Kidney (tissue), 14 donors: ENCODE measurements around the gene CCDC88C. TPM values are rescaled to one million over a fixed set of nuclear protein-coding genes. Genes with fewer than 3 reads are reported as not detected.

ENCODE experiments used
- DNase-seq, 5 donors: peaks; one replicate each; pipeline ENCODE4 v3.0.0-alpha.2; 2013 to 2020
- FAIRE-seq: peaks from 2 replicates; lab custom pipeline; 2012; peaks lifted over from hg19 to GRCh38; lab: Jason Lieb, UNC
- H3K27ac ChIP-seq, 2 donors: one replicate each; pipeline ENCODE4 v1.7.0; 2013; ENCODE audit warnings: low read depth in 2 of 2, low read length in 2 of 2, inconsistent platforms in 1 of 2
- H3K27me3 ChIP-seq: one replicate; pipeline ENCODE4 v1.7.1; 2013; ENCODE audit warnings: low read length, inconsistent platforms; ENCODE audit not compliant: control insufficient read depth, insufficient read depth
- H3K36me3 ChIP-seq, 3 donors: one replicate each; pipeline versions ENCODE4 v1.7.0 to v1.7.1; 2013; ENCODE audit warnings: low read length in 3 of 3, control low read depth in 1 of 3, inconsistent platforms in 1 of 3; ENCODE audit not compliant: insufficient read depth in 3 of 3, control insufficient read depth in 2 of 3
- H3K4me1 ChIP-seq, 3 donors: one replicate each; pipeline versions ENCODE4 v1.7.0 to v1.7.1; 2013; ENCODE audit warnings: low read length in 3 of 3, inconsistent platforms in 1 of 3, low read depth in 1 of 3; ENCODE audit not compliant: control insufficient read depth in 2 of 3, insufficient read depth in 2 of 3
- H3K4me3 ChIP-seq, 3 donors: one replicate each; pipeline versions ENCODE4 v1.7.0 to v1.8.1; 2013; ENCODE audit warnings: low read length in 3 of 3, control low read depth in 1 of 3, inconsistent platforms in 1 of 3
- H3K9ac ChIP-seq, 3 donors: one replicate each; pipeline versions ENCODE4 v1.7.0 to v1.7.1; 2013; ENCODE audit warnings: low read length in 3 of 3, control low read depth in 1 of 3, inconsistent platforms in 1 of 3
- H3K9me3 ChIP-seq, 3 donors: one replicate each; pipeline versions ENCODE4 v1.7.0 to v1.7.1; 2013; ENCODE audit warnings: low read length in 3 of 3, control low read depth in 1 of 3, inconsistent platforms in 1 of 3; ENCODE audit not compliant: control insufficient read depth in 2 of 3, insufficient read depth in 1 of 3
- CTCF ChIP-seq: IDR thresholded peaks from 3 replicates; pipeline ENCODE4 v1.5.1; 2012; ENCODE audit warnings: mild to moderate bottlenecking, moderate library complexity, borderline replicate concordance; ENCODE audit not compliant: insufficient read depth; ENCODE audit errors: extremely low read depth
- intact Hi-C: fragments of 100-400 bp; cut with DNase I; formaldehyde crosslinking; loops from one replicate; pipeline ENCODE4 v1.11.1; 2022
- polyA plus RNA-seq: library from polyadenylated mRNA; stranded (reverse); fragments of 350-450 nt; fragmentation: Illumina TruSeq; extraction: RNeasy Lipid Tissue Mini Kit (QIAGEN cat#74804); gene quantifications from one replicate; pipeline ENCODE4 v1.2.3, GENCODE V29; 2014; ENCODE audit warnings: low read depth, low replicate concordance; ENCODE audit not compliant: insufficient read depth
- total RNA-seq: library from RNA; stranded (reverse); fragmentation: NEBNext Ultra II Directional; extraction: Animal tissue kit (Norgen Biotek cat#: 25700); gene quantifications from one replicate; pipeline ENCODE4 v1.2.1, GENCODE V29; 2021
- donor health status: control.
- donor health status: control.
- donor health status: control.
- donor health status: control.
- donor health status: control.
- donor health status: DM: yes; HTN: yes; CAD: no.
- donor health status: Normal renal cell carcinoma (clear cell type).

The CCDC88C gene
- total and polyA plus RNA-seq, 2 donors from 2014 or later, result 6.6 to 32.8 TPM

GRCh38 chr14:91284791-91285548, 132.7 kb downstream of the CCDC88C start:
- TF ChIP-seq CTCF, result no peak
- H3K4me1 ChIP-seq, result no peaks in the 10 kb centered on the region
- intact Hi-C loops, result no loop called here

GRCh38 chr14:91284146-91284790, 133.4 kb downstream of the CCDC88C start:
- Histone ChIP-seq H3K27me3 (no peaks in the 10 kb centered on the region), H3K36me3 (peaks cover 0 to 15% (median 5%) of the 10 kb centered on the region in 3 donors), H3K4me1 (no peaks in the 10 kb centered on the region), H3K27ac (no peak overlapping the region), H3K9me3 (no peaks in the 10 kb centered on the region), H3K4me3 (no peak overlapping the region), H3K9ac (no peak overlapping the region)
- no peak for TF ChIP-seq CTCF
- FAIRE-seq, result no peak
- peak in 1 of 5 donors; percentile 53 for DNase-seq
- intact Hi-C loops, result no loop called here

More at GRCh38 chr14:91284791-91285548, 132.7 kb downstream of the CCDC88C start:
- DNase-seq, result peak in 3 of 5 donors; percentile 27 to 41 (median 39)
- H3K36me3 ChIP-seq, result peaks cover 0 to 15% (median 5%) of the 10 kb centered on the region in 3 donors
- no peaks in the 10 kb centered on the region for H3K9me3 ChIP-seq
- no peaks in the 10 kb centered on the region for H3K27me3 ChIP-seq
- H3K27ac ChIP-seq, result no peak overlapping the region
- H3K4me3 ChIP-seq, result no peak overlapping the region
- H3K9ac ChIP-seq, result no peak overlapping the region
- no peak for FAIRE-seq

- TF ChIP-seq CTCF, result no peak
- Histone ChIP-seq H3K9ac (no peak overlapping the region), H3K27me3 (no peaks in the 10 kb centered on the region), H3K36me3 (peaks cover 0 to 15% (median 5%) of the 10 kb centered on the region in 3 donors), H3K4me1 (no peaks in the 10 kb centered on the region), H3K4me3 (no peak overlapping the region), H3K9me3 (no peaks in the 10 kb centered on the region), H3K27ac (no peak overlapping the region)
- intact Hi-C loops, result no loop called here
- FAIRE-seq, result no peak
- DNase-seq, result no peak
Measured at GRCh38 chr14:91283666-91284065, 134.0 kb downstream of the CCDC88C start.
